Measurements from ENCODE around the gene PLXNB2.

PLXNB2 gene

GRCh38 chr22:50246242-50247175 lies 60.9 kb downstream of the PLXNB2 start:
- H3K4me3 ChIP-seq (ENCODE audit: low read length) = no peak overlapping the region
- no peak for TF ChIP-seq CTCF (conservative IDR thresholded peaks at IDR 0.05; ENCODE audit: low read depth, low read length)
- no peak for DNase-seq (ENCODE audit: low read depth)

- TF ChIP-seq CTCF (conservative IDR thresholded peaks at IDR 0.05; ENCODE audit: low read depth, low read length) = no peak
- DNase-seq (ENCODE audit: low read depth) = no peak
- peak overlapping the region; percentile 98 for H3K4me3 ChIP-seq (ENCODE audit: low read length)
These were observed 62.0 kb downstream of the PLXNB2 start for GRCh38 chr22:50245214-50246072.

GRCh38 chr22:50244420-50245213 lies 62.8 kb downstream of the PLXNB2 start, which contains the start of gene TUBGCP6:
Gene TUBGCP6 (minus strand): TSS chr22:50245023. CDS start chr22:50244459, 564 bp downstream.
- peak; percentile 64 for DNase-seq (ENCODE audit: low read depth)
- TF ChIP-seq CTCF (conservative IDR thresholded peaks at IDR 0.05; ENCODE audit: low read depth, low read length) = peak; percentile 27
- H3K4me3 ChIP-seq (ENCODE audit: low read length) = peak within 1 kb of the TSS; percentile 98

GRCh38 chr22:50243685-50244419 lies 63.6 kb downstream of the PLXNB2 start:
- H3K4me3 ChIP-seq (ENCODE audit: low read length) = peak overlapping the region; percentile 98
- TF ChIP-seq CTCF (conservative IDR thresholded peaks at IDR 0.05; ENCODE audit: low read depth, low read length) = no peak
- no peak for DNase-seq (ENCODE audit: low read depth)

- H3K4me3 ChIP-seq (ENCODE audit: low read length) = peak overlapping the region; percentile 27
- no peak for TF ChIP-seq CTCF (conservative IDR thresholded peaks at IDR 0.05; ENCODE audit: low read depth, low read length)
- DNase-seq (ENCODE audit: low read depth) = no peak
These were observed 65.0 kb downstream of the PLXNB2 start for GRCh38 chr22:50242406-50242949.

GRCh38 chr22:50238755-50239154 lies 68.7 kb downstream of the PLXNB2 start:
- no peak for DNase-seq (ENCODE audit: low read depth)
- no peak overlapping the region for H3K4me3 ChIP-seq (ENCODE audit: low read length)
- no peak for TF ChIP-seq CTCF (conservative IDR thresholded peaks at IDR 0.05; ENCODE audit: low read depth, low read length)
